ENCODE measurements around the gene SLC6A17. TPM values are rescaled to one million over a fixed set of nuclear protein-coding genes. Genes with fewer than 3 reads are reported as not detected.

The SLC6A17 gene
- total RNA-seq, 2 experiments from 2014 or later = not detected

DNA sequence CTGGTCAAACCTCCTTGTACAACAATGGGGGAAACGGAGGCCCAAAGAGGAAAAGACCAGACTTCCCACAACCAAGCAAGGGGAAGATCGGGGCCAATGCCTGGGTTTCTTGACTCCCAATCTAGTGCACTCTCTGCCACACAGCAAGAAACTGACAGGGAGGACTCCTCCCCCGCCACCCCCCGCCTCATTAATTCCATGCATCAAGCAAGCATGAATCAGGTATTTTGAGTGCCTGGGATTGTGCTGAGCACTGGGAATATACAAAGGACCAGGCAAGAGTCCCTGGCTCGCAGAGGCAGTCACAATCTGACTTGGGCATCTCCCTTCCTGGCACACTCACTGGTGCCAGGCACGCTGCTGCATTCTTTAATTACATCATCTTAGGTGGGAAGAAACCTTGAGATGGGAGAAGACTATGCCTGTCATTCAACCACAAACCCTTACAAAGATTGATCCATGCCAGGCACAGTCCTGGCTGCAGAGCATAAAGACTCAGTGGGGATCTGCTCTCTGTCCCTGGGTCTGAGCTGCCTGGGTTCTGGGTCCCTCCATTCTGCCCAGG lies 55.4 kb downstream of the SLC6A17 start:
- no peaks in the 10 kb centered on the region for H3K27me3 Mint-ChIP-seq
- ATAC-seq (no peak), DNase-seq (no peak)
- CTCF ChIA-PET = interaction anchor here (1.2 to 18.2 kb wide), 4 partner anchors 9 to 290 kb away, joined by 3 to 415 read pairs (median 114); no protein-coding TSS in a partner anchor
- no peaks in the 10 kb centered on the region for H3K36me3 Mint-ChIP-seq
- H3K9me3 Mint-ChIP-seq (ENCODE audit: low read depth) = no peaks in the 10 kb centered on the region
- no peak overlapping the region for H3K27ac Mint-ChIP-seq
- no peak overlapping the region for H3K4me3 Mint-ChIP-seq
- peaks cover 30% of the 10 kb centered on the region for H3K4me1 Mint-ChIP-seq

DNA sequence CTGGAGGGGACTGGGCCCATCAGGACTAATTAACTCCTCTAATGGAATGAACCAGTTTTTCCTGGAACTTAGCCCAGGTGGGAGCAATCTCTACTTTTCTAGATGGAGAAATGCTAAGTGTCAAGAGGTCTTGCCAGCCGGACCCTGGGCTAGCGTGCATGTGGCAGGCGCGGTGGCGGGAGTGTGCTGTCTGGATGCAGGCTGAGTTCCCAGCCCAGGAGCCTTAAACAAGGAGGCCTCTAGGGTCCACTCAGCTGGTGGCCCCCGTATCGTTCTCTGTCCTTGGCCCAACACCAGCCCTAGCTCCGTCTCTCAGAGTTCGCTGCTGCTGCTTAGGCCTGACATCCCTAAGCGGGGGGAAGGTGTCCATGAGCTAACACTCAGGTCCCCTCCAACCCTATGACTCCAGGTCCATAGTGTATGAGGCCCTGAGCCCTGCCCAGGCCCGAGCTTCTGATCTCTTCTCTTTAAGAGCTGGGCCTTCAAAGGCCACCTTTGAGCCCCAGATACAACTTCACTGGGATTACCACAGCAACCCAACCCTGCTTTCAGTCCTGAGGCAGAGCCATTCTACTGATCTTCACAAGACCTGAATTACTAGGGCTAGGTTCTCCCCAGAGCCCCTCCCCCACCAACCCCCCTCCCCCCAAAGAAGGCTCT lies 56.1 kb downstream of the SLC6A17 start:
- peaks cover 4% of the 10 kb centered on the region for H3K27me3 Mint-ChIP-seq
- CTCF ChIA-PET = interaction anchor here (1.1 to 18.2 kb wide), 15 partner anchors 9 to 292 kb away, joined by 3 to 415 read pairs (median 19); partner anchors contain the start of genes AHCYL1, LAMTOR5 and RBM15
- H3K36me3 Mint-ChIP-seq = no peaks in the 10 kb centered on the region
- ATAC-seq = no peak
- no peak overlapping the region for H3K4me3 Mint-ChIP-seq
- H3K9me3 Mint-ChIP-seq (ENCODE audit: low read depth) = no peaks in the 10 kb centered on the region
- peaks cover 34% of the 10 kb centered on the region for H3K4me1 Mint-ChIP-seq
- H3K27ac Mint-ChIP-seq = no peak overlapping the region
- no peak for DNase-seq

DNA sequence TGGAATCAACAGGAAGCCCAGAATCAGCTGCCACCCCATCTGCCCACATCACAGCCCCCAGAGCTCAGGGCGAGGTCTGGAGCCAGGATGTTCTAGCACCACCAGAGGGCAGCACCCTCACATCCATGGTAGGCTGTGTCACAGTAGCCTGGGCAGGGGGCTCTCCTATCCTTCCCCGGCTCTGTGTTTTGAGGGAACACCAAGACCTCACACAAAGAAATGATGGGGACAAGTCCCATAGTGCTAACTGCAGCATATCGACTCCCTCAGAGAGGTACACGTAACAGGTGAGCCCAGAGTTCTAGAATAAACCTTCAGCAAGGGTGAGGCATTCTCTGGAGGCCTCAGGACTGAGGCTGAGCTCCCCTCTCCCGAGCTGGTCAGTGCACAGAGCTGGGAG lies 57.5 kb downstream of the SLC6A17 start:
- no peak for ATAC-seq
- H3K4me1 Mint-ChIP-seq = peaks cover 42% of the 10 kb centered on the region
- H3K4me3 Mint-ChIP-seq = no peak overlapping the region
- peaks cover 10% of the 10 kb centered on the region for H3K27me3 Mint-ChIP-seq
- DNase-seq = peak; percentile 85
- CTCF ChIA-PET = interaction anchor here (0.6 to 18.2 kb wide), 49 partner anchors 8 to 576 kb away, joined by 3 to 415 read pairs (median 4); partner anchors contain the start of genes AHCYL1, LAMTOR5, RBM15 and STRIP1
- H3K36me3 Mint-ChIP-seq = peaks cover 1% of the 10 kb centered on the region
- no peaks in the 10 kb centered on the region for H3K9me3 Mint-ChIP-seq (ENCODE audit: low read depth)
- no peak overlapping the region for H3K27ac Mint-ChIP-seq

- Mint-ChIP-seq H3K4me3 (peak overlapping the region; percentile 76), H3K9me3 (ENCODE audit: low read depth) (no peaks in the 10 kb centered on the region), H3K27ac (peak overlapping the region; percentile 91), H3K36me3 (peaks cover 3% of the 10 kb centered on the region), H3K27me3 (peaks cover 13% of the 10 kb centered on the region), H3K4me1 (peaks cover 36% of the 10 kb centered on the region)
- no peak for DNase-seq
- no peak for ATAC-seq
- CTCF ChIA-PET = interaction anchor here (0.6 to 18.2 kb wide), 27 partner anchors 7 to 1212 kb away, joined by 3 to 415 read pairs (median 6); partner anchors contain the start of genes LAMTOR5, RBM15 and STRIP1
Measured at GRCh38 chr1:110208916-110209645, 58.8 kb downstream of the SLC6A17 start.

DNA sequence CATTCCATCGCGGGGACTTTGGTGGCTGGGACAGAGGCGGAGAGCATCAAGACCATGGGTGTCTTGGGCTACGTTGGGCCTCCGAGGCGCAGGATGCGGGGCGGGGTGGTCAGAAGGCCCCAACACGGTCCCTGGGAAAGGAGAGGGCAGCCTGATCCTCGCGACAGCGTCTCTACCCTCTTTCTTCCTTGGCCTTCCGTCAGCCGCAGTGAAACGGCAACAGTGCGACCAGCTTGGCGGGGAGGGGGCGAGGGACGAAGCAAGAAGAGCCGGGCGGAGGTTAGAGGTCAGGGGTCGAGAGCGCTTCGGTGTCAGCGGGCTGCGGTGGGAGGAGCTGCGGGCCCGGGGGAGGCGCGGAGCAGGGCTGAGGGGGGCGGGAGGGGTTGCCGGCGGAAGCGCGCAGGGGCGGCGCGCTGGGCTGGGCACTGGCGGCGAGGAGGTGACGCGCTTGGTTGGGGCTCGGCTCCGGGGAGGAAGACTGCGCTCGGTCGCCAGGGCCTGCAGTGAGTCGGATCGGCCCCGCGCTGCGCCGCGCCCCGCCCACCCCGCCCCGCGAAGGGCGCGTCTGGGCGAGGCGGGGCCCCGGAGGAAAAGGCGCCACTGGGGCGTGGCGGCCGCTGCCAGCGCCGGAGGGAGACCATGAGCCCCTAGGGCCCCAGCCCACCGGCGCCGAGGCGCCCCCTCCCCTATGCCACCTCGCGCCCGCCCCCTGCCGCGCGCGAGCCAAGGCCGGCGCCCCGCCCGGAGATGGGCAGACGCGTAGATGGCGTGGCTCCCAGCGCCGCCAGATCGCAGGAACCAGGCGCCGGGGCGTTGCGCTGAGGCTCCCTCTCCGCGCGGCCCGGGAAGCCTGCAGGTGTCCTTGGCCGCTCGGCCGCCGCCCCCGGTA lies 59.7 kb downstream of the SLC6A17 start, which contains the start of gene KCNC4:
Gene KCNC4, plus strand, starts transcription at position 600 of the 889 bp plus-strand sequence. CDS start 1,186 bp downstream, outside the sequence.
- ATAC-seq = peak; percentile 93

GRCh38 chr1:110210604-110211495 lies 60.6 kb downstream of the SLC6A17 start:
- CTCF ChIA-PET = interaction anchor here (1.6 to 18.2 kb wide), 7 partner anchors 9 to 286 kb away, joined by 5 to 415 read pairs (median 48); partner anchors contain the start of genes LAMTOR5 and RBM15
- DNase-seq = peak; percentile 72

More for the DNA sequence above, 59.7 kb downstream of the SLC6A17 start, which contains the start of gene KCNC4:
- CTCF ChIA-PET = interaction anchor here (0.6 to 18.2 kb wide), 16 partner anchors 8 to 577 kb away, joined by 3 to 415 read pairs (median 17); partner anchors contain the start of genes LAMTOR5 and RBM15
- peak; percentile 96 for DNase-seq
- peak within 1 kb of the TSS; percentile 91 for H3K27ac Mint-ChIP-seq
- peaks cover 44% of the 10 kb centered on the region for H3K4me1 Mint-ChIP-seq
- peaks cover 13% of the 10 kb centered on the region for H3K27me3 Mint-ChIP-seq
- H3K4me3 Mint-ChIP-seq = peak within 1 kb of the TSS; percentile 79
- no peaks in the 10 kb centered on the region for H3K9me3 Mint-ChIP-seq (ENCODE audit: low read depth)
- H3K36me3 Mint-ChIP-seq = peaks cover 3% of the 10 kb centered on the region

DNA sequence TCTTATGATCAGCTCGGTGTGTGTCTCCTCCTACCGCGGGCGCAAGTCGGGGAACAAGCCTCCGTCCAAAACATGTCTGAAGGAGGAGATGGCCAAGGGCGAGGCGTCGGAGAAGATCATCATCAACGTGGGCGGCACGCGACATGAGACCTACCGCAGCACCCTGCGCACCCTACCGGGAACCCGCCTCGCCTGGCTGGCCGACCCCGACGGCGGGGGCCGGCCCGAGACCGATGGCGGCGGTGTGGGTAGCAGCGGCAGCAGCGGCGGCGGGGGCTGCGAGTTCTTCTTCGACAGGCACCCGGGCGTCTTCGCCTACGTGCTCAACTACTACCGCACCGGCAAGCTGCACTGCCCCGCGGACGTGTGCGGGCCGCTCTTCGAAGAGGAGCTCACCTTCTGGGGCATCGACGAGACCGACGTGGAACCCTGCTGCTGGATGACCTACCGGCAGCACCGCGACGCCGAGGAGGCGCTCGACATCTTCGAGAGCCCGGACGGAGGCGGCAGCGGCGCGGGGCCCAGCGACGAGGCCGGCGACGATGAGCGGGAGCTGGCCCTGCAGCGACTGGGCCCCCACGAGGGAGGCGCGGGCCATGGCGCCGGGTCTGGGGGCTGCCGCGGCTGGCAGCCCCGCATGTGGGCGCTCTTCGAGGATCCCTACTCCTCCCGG lies 61.3 kb downstream of the SLC6A17 start:
- Mint-ChIP-seq H3K4me1 (peaks cover 53% of the 10 kb centered on the region), H3K9me3 (ENCODE audit: low read depth) (no peaks in the 10 kb centered on the region), H3K27me3 (peaks cover 13% of the 10 kb centered on the region), H3K4me3 (peak overlapping the region; percentile 79), H3K27ac (peak overlapping the region; percentile 71), H3K36me3 (peaks cover 3% of the 10 kb centered on the region)
- ATAC-seq (no peak), DNase-seq (no peak)
- CTCF ChIA-PET = interaction anchor here (1.5 to 18.2 kb wide), 8 partner anchors 9 to 285 kb away, joined by 4 to 415 read pairs (median 40); partner anchors contain the start of genes LAMTOR5 and RBM15

More at GRCh38 chr1:110210604-110211495, 60.6 kb downstream of the SLC6A17 start:
- peaks cover 13% of the 10 kb centered on the region for H3K27me3 Mint-ChIP-seq
- peaks cover 3% of the 10 kb centered on the region for H3K36me3 Mint-ChIP-seq
- peak overlapping the region; percentile 79 for H3K4me3 Mint-ChIP-seq
- peaks cover 47% of the 10 kb centered on the region for H3K4me1 Mint-ChIP-seq
- no peaks in the 10 kb centered on the region for H3K9me3 Mint-ChIP-seq (ENCODE audit: low read depth)
- peak overlapping the region; percentile 71 for H3K27ac Mint-ChIP-seq
- peak; percentile 32 for ATAC-seq

- Mint-ChIP-seq H3K4me1 (peaks cover 57% of the 10 kb centered on the region), H3K4me3 (peak overlapping the region; percentile 68), H3K9me3 (ENCODE audit: low read depth) (no peaks in the 10 kb centered on the region), H3K36me3 (peaks cover 3% of the 10 kb centered on the region), H3K27me3 (peaks cover 13% of the 10 kb centered on the region), H3K27ac (peak overlapping the region; percentile 49)
- CTCF ChIA-PET = interaction anchor here (1.1 to 18.2 kb wide), 9 partner anchors 10 to 284 kb away, joined by 3 to 415 read pairs (median 31); partner anchors contain the start of genes LAMTOR5 and RBM15
- DNase-seq = no peak
- no peak for ATAC-seq
Measured at GRCh38 chr1:110212169-110213142, 62.2 kb downstream of the SLC6A17 start.

GRCh38 chr1:110213143-110213540 lies 62.8 kb downstream of the SLC6A17 start:
- DNase-seq (no peak), ATAC-seq (no peak)
- Mint-ChIP-seq H3K4me1 (peaks cover 54% of the 10 kb centered on the region), H3K9me3 (ENCODE audit: low read depth) (no peaks in the 10 kb centered on the region), H3K27ac (peak overlapping the region; percentile 48), H3K27me3 (peaks cover 13% of the 10 kb centered on the region), H3K4me3 (peak overlapping the region; percentile 41), H3K36me3 (peaks cover 3% of the 10 kb centered on the region)
- CTCF ChIA-PET = interaction anchor here (1.1 to 18.2 kb wide), 5 partner anchors 11 to 282 kb away, joined by 3 to 415 read pairs (median 31); partner anchors contain the start of gene RBM15
